Tibial nerve (tissue), 3 donors: ENCODE data around the gene HAUS6.

Source experiments
- POLR2A ChIP-seq, 2 donors: fragments of 450-650 bp; IDR thresholded peaks; one replicate each; pipeline ENCODE4 v1.6.1; 2017; ENCODE audit warnings: antibody characterized with exemption in 2 of 2, mild to moderate bottlenecking in 2 of 2, moderate library complexity in 2 of 2
- TF ChIP-seq, protein P1 (sequence below), 5 experiments: fragments of 200-600 bp in 3 of 5; fragments of 450-650 bp in 2 of 5; sonication (generic) in 3 of 5; IDR thresholded peaks; one replicate each; pipeline ENCODE4 v1.5.1; 2016 to 2019; ENCODE audit warnings: antibody characterized with exemption in 5 of 5, mild to moderate bottlenecking in 3 of 5, moderate library complexity in 2 of 5

DNA sequence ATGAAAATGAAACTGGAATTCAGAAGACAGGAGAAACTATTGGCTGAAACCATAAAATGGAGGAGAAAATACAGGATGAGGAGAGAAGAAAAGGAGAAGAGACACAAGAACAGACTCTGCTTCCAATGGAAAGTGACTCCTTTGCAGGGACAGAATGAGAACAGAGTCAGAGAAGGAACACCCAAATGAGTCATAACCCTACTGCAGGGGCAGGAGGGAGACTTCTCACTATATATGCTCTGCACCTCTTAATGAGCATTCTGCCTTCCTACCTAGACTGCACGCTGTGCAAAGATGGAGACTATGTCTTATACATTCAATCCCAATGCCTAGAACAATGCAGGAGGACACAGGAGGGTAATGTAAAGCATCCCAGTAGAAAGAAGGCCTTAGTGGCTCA lies 71.8 kb downstream of the HAUS6 start:
- TF ChIP-seq, protein P1, sequence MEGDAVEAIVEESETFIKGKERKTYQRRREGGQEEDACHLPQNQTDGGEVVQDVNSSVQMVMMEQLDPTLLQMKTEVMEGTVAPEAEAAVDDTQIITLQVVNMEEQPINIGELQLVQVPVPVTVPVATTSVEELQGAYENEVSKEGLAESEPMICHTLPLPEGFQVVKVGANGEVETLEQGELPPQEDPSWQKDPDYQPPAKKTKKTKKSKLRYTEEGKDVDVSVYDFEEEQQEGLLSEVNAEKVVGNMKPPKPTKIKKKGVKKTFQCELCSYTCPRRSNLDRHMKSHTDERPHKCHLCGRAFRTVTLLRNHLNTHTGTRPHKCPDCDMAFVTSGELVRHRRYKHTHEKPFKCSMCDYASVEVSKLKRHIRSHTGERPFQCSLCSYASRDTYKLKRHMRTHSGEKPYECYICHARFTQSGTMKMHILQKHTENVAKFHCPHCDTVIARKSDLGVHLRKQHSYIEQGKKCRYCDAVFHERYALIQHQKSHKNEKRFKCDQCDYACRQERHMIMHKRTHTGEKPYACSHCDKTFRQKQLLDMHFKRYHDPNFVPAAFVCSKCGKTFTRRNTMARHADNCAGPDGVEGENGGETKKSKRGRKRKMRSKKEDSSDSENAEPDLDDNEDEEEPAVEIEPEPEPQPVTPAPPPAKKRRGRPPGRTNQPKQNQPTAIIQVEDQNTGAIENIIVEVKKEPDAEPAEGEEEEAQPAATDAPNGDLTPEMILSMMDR (IDR thresholded peaks at IDR 0.05) = no peak
- no peak for TF ChIP-seq POLR2A (IDR thresholded peaks at IDR 0.05)
